ENCODE results near the gene TMX3.

Gene TMX3, protein sequence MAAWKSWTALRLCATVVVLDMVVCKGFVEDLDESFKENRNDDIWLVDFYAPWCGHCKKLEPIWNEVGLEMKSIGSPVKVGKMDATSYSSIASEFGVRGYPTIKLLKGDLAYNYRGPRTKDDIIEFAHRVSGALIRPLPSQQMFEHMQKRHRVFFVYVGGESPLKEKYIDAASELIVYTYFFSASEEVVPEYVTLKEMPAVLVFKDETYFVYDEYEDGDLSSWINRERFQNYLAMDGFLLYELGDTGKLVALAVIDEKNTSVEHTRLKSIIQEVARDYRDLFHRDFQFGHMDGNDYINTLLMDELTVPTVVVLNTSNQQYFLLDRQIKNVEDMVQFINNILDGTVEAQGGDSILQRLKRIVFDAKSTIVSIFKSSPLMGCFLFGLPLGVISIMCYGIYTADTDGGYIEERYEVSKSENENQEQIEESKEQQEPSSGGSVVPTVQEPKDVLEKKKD

DNA sequence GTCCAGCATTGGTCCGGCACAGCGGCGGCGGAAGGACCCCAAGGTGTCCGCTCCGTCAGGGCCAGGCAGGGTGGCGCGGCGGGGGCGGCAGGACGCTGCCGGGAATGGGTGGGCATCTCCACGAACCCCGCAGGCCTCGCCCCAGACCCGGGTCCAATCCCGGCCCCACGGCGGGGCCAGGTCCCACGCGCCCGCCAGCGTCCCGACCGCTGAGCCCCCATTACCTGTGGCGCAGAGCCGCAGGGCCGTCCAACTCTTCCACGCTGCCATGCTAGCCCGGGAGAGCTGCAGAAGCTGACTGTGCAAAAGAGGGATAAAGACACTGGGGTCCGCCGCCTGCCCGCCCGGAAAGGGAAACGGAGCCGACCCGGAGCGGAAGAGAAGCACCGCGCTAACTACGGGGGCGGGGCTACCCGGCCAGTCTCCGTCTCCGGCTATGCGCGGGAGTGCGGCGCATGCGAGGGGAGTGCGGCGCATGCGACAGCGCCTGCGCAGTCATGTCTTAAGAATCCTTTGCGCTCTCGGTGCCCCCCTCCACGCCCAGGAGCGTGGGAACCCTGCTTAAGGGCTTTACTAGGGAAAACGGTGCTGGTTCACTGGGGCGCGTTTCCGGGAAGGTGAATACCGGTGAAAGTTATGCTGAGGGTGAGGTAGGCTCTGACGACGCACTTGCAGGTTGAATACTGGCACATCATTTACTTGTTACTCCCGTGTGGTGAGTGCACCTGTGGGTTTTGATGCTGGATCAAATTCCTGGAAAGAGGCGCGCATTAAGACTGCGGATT, at the start of gene TMX3:
TSS of gene TMX3 (minus strand) at position 397 of the 785 bp plus-strand sequence. CDS start at position 270, 127 bp downstream.
- peak; percentile 33 to 94 (median 81) for DNase-seq

DNA sequence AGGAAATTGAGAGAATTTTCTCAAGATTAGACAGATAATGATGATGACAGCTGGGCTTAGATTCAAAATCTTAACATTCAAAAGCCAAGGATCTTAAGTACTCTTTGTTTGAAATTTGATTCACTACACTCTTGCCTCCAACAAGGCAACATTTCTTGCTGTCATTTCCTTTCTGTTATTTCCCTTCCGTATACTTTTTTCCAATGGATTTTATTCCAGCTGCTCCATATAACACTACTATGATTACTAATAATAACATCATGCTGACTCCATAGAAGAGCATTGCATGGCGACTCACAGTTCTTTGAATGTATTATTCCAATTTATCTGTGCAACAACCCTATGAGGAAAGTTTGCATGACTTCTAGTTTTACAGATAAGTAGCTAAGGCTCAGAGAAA, 49.1 kb upstream of the TMX3 start:
- DNase-seq: no peak

DNA sequence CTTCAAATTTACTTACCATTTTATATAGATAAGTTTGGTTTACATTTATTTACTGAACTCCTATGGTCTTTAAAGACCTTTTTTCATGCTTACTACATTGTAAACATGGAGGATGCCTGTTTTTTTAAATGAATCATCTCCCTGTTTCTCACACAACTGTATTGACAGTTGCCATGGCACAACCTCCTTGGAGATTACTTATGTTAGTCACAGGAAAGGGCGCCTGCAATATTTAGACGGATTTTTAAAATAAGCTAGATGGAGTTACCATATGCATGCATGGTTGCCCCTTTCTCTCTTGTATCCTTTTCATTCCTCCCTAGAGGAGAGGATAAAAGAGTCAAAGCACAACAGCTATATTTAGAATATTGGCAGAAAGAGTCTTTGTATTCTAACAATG, 48.2 kb upstream of the TMX3 start:
- no peak for DNase-seq

DNA sequence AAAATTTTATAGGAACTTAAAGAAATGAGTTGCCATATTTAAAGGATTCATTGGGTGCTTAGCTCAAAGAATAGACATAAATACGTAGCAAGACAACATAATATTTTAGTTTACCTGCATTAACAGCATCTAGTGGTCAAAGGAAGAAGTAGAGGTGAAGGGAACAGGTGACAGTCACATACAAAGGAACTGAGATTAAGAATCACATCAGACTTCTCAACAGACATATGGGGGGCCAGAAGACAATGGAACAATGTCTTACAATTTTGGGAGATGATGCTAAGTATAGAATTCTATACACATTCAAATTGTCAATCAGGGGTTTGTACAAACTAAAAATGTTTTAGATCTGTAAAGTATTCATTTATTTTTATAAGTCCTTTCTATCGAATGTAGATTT, 44.4 kb upstream of the TMX3 start:
- no peak for DNase-seq

DNA sequence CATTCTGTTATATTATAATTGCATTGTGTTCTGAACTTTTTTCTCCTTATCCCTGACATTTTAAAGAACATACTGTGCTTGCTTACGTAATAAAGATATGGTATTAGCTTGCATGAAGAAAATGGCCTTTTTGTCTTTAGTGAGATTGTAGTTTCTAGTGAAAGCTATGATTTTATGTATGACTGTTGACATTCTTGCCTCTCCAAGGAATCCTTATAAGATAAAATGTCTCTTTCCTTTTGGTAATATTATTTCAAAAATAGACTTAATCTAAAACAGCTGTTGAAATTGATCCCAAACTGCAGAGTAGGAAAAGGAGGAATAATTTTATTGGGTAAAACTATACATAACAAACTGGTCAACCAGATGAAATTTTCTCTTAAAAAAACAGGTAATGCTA, 42.2 kb upstream of the TMX3 start:
- no peak for DNase-seq

DNA sequence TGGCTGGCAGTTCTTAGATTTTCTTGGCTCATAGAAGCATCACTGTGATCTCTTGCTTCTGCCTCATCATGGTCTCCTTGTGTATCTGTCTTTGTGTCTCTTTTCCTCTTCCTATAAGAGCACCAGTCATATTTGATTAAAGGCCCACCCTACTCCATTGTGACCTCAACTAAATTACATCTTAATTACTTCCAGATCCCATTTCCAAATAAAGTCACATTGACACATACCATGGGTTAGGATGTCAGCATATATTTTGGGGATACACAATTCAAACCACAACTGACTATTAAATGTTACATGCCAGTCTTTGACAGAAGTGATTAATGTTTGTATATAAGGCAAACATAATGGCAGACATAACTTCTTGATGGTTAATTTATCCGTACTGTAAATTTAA, 27.3 kb upstream of the TMX3 start:
- DNase-seq: no peak

DNA sequence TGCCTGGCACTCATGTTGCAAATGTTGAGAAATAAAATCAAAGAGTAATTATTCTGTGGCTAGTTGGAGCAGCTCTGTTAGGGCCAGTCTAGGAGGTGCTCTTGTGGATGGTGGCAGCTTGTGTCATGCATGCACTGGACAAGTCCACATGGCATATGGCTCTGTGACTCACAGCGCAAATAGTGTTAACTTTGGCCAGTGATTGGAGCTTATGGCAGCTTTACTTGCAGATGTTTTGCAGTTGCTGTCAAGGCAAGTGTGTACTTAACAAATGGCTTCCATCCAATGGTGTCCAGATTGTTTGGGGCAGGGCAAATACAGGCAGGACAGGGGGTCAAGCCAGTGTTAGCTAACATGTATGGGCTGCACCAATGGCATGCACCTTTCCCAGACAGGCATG, 26.1 kb upstream of the TMX3 start:
- no peak for DNase-seq

DNA sequence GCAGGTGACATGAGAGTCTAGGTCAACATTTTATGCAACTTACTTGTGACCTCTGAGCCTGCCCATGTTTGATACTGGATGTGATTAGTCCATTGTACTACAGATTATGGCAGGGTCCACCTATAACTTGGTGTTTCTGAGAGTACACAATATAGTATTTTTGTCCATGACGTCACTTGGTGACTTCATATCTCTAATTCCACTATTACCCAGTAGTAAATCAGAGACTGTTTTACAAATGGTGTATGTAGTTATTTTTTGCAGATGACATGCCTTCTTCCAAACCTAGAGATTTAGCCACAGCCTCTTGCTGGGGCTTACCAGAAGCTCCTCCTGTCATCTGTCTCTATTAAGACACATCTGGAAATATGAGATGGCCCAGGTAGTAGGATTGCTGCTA, 24.6 kb upstream of the TMX3 start:
- DNase-seq: no peak

DNA sequence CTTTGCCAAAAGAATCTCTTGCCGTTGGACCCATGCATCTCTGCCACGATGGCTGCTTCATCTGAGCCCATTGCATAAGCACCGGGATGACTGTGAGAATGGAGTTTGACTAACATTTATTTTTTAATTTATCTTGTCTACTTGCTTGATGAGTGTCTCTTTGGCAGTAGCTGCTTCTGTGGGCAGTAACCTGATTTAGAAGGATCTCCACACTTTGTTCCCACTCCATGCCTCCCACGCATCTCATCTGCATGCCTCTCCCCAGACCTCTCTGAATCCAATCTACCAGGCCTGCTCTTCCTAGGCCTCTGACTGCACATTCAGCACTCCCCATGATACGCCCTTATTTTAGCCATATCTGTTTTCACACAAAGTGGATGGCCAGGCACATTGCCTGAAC, 23.7 kb upstream of the TMX3 start:
- peak in 1 of 51 donors; percentile 24 for DNase-seq

DNA sequence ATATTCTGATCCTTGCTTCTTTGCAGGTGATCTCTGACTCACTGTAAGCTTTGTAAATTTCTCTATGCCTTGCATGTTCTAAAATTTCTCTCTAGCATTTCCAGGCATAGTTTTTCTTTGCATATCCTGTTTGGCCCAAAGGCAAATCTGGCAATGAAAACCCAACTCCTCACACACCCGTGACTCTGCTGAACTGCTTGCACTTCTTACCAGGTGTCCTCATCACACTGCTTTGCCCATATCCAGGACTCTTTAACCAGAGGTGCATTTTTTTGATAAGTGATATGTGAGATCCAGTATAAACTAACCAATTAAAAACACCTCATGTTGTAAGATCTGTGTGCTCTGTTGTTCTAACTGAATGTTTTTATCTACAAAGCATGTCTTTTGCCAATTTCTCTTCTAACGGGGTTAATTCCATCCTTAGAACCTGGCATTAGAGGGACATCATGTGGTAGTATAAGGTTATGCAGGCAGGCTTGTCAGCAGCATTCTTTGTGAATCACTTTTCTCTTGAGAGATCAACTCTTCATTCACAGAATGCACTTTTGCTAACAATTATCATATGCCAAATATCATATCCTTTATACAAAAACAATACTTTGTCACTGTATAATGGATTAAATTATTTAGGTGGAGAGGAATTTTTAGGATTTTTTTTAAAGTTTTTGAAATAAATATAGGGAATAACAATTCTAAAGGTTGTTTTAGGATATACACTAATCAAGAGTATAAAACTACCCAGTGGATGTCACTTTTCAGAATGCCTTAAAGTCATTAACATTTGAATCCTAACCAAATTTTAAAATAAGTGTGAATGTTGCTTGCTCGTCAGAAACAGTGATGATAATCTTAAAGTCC, 20.8 kb upstream of the TMX3 start:
- peak in 1 of 51 donors; percentile 47 for DNase-seq

DNA sequence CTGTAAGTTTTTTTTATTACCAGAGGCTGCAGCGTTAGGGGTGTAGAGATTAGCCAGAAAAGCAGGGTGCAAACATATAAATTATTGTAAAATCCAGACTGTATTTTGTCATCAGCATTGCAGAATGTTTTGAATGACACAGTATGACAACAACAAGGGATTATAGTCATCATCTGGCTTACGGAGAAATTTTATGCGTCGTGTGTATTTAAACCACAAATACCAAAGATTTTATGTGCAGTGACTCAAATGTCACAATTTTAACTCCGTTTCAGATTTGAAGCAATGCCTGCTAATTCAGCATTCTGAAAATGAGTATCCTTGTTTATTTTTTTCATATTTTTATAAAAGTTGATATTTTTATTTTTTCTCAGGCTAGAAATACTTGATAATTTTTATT, 19.4 kb upstream of the TMX3 start:
- no peak for DNase-seq

DNA sequence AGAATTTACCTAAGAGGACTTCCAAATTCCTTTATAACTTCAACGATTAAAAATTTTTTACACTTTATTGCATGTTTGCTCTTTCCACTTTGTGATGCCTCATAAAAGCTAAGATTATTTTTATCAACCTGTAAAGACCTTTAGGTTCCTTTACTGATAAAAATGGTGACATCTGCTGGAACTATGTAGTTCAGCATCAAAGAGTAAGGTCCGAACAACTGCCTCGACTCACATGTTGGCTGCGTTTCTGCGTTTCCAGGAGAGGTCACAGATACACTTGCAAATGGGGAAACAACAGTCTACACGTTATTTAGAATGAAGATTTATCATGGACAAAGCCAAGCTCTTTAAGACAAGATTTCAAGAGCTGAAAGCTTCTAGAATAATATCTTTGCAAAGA, 18.8 kb upstream of the TMX3 start:
- no peak for DNase-seq

DNA sequence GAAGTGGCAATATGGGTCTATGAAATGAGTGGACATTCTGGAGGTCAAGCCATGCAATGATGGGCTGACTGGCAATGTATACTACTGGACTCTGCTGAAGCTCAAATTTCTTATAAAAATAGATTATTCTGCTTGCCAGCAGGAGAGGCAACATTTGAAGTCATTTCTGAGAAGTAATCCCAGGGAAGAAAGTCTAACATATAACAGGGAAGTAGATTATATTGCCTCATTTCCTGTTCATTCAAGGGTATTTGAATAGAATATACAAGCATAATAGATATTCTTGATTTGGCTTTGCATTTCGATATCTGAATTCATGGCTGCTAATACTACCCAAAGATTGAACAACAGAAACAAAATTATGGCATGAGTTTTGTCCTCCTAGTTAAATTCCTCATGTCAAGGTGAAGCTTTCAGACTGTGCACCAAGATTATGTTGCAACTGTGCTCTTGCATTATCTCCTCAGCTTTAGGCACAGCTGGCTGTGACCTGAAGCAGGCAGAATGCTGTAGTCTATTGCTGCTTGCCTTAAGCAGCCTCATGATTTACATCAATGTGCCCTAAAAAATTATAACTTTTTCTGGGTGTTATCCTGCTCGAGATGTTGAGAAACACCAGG, 13.3 kb upstream of the TMX3 start:
- no peak for DNase-seq

DNA sequence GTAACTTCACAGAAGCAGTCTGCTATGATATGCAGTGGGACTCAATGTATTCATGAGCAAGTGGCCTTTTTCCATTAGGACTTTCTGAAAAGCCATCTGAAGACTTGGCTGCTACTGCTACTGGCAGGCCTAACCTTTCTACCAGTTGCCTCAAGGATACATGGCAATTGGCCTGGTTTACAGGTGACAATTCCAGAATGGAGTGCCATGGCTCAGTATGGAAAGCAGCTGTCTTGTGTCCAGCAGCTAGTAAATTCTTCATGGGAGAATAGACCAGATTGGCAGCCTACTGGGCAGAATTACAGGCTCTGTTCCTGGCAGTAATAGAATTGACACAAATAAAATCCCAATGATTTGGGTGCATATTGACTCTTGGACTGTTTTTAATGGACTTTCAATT, 12.6 kb upstream of the TMX3 start:
- DNase-seq: no peak

DNA sequence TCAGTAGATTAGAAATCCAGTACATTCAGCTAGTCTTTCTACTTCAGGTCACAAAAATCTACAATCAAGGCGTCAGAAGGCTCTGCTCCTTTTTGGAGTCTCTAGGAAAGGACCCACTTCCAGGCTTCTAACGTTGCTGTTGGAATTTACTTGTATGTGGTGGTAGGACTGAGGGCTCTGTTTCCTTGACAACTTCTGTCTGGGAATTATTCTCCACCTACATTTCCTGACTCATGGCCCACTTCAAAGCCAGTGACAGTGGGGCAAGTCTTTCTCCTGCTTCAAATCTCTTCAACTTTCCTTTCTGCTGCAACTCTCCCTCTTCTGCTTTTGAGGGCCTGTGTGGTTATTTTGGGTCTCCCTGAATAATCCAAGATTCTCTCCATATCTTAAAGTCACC, 10.4 kb upstream of the TMX3 start:
- peak in 1 of 51 donors; percentile 10 for DNase-seq

DNA sequence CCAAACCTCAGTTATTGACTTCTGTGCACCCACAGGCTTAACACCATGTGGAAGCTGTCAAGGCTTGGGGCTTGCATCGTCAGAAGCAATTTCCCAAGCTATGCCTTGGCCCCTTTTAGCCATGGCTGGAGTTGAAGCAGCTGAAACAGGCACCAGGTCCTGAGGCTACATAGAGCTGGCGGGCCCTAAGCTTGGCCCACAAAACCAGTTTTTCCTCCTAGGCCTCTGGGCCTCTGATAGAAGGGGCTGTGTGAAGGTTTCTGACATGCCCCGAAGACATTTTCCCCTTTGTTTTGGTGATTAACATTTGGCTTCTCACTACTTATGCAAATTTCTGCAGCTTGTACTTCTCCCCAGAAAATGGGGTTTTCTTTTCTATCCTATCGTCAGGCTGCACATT, 9.1 kb upstream of the TMX3 start:
- no peak for DNase-seq

DNA sequence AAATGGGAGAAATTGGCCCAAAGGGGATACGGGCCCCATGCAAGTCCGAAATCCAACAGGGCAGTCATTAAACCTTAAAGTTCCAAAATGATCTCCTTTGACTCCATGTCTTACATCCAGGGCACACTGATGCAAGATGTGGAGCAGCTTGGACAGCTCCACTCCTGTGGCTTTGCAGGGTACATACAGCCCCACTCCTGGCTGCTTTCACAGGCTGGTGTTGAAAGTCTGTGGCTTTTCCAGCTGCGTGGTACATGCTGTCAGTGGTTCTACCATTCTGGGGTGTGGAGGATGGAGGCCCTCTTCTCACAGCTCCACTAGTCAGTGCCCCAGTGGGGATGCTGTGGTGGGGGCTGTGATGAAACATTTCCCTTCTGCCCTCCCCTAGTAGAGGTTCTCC, 8.6 kb upstream of the TMX3 start:
- no peak for DNase-seq

DNA sequence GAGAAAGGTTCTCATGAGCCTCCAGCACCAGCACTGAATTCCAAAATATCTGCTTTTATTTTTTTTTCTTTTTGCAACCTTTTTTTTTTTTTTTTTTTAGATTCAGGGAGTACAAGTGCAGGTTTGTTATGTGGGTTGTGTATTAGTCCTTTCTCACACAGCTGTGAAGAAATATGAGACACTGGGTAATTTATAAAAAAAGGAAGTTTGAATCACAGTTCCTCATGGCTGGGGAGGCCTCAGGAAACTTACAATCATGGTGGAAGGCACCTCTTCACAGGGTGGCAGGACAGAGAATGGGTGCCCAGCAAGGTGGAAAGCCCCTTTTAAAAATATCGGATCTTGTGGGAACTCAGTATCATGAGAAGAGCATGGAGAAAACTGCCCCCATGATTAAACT, 7.9 kb upstream of the TMX3 start:
- DNase-seq: no peak

DNA sequence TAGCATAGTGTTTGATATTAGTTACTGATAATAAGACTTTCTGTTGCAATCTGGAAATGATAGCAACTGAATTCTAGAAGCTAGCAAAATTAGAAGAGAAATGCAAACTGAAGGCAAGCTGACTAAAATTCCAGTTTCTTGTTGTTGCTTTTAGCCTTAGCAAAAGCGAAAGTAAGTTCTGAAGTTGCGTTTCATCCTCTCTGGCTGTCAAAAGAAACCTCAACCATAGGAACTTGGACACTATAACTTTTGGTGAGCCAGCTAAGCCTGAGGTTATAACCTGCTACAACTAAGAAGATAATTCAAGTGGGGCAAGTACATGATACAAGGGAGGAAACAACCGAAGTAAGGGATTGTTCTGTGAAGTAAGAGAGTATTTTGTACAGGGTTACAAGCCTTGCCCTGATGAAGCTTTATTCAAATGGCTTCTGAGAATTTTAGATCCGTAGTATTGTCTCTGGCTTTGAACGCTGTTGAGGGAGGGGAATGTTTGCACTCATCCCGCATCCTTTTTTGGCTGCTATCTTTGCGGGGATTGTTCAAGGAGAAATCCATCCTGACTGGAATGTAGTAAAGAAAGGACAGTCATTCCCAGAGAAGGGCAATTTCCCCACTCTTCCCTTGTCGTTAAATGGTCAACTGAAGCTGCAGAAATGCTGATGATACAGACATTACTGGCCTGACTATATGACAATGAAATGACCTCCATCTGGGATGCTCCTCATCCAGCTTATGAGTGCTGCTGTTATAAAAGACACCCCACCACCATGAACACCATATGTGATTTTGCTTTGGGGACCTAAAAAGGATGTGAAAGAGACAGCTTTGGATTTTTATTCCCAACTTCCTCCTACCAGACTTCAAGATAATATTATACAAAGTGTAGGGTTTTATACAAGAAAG, 7.0 kb upstream of the TMX3 start:
- DNase-seq: no peak

DNA sequence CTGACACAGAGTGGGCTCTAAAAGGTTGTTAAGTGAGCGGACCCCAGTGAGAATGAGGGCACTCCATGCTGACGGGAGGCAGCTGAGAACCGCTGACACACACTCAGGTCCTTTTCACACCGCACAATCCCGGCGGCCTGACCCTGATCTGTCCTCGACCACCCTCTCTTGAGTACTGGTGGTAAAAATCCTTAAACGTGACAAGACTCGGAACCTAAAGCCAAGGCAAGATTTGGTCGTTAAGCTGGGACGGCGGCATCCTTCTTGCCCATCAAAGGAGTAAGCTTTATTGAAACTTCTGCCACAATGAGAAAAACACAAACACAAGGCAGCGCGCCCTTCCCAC, 569 bp downstream of the TMX3 start:
- peak in 7 of 51 donors; percentile 3 to 44 (median 40) for DNase-seq
